Measurements from ENCODE around the gene PEX3. TPM values are rescaled to one million over a fixed set of nuclear protein-coding genes. Genes with fewer than 3 reads are reported as not detected.
"Not testable (repeated sequence)": the region's sequence is repeated elsewhere in the genome, so short reads cannot be mapped to it uniquely, and the experiment has no call there.

PEX3 gene
- total RNA-seq, 5 donors from 2014 or later (not counting 1 experiment from before 2014, with no cell fraction given) = 12.2 to 19.9 (median 16.9) TPM

- Mint-ChIP-seq H3K4me3 (no peak overlapping the region), H3K36me3 (peaks cover 48% of the 10 kb centered on the region), H3K9me3 (peaks cover 0 to 2% (median 0%) of the 10 kb centered on the region in 3 donors), H3K27ac (peak overlapping the region; percentile 8 to 25), H3K27me3 (no peaks in the 10 kb centered on the region), H3K4me1 (peaks cover 0 to 14% (median 10%) of the 10 kb centered on the region in 3 donors)
- peak; percentile 44 to 65 (median 54) for ATAC-seq (replicated peaks in 1 of 4)
- WGBS (ENCODE audit: insufficient coverage) = no CpG with 5 or more reads among the region's 8 CpGs
- peak in 1 of 35 experiments; percentile 13 for DNase-seq
- no peaks in the 10 kb centered on the region for H3K4me1 ChIP-seq (ENCODE audit: control insufficient read depth in 1 of 2, extremely low read depth in 1 of 2, insufficient read depth in 2 of 2, low read length in 2 of 2)
- no peak overlapping the region for H3K4me3 ChIP-seq (ENCODE audit: control insufficient read depth in 1 of 2, extremely low read depth in 1 of 2, low read length in 1 of 2)
- peaks cover 0 to 3% of the 10 kb centered on the region in 2 donors for H3K36me3 ChIP-seq (ENCODE audit: control insufficient read depth in 2 of 2, extremely low read depth in 1 of 2, insufficient read depth in 1 of 2, low read length in 1 of 2)
- no peaks in the 10 kb centered on the region for H3K9me3 ChIP-seq
- ChIA-PET POLR2A (interaction anchor here in 1 of 2 donors (0.6 to 0.9 kb wide), 2 partner anchors 12 to 17 kb away, joined by 3 read pairs; no protein-coding TSS in a partner anchor), CTCF (interaction anchor here (0.6 to 1.1 kb wide), 3 partner anchors 15 to 695 kb away, joined by 4 to 5 read pairs (median 4); no protein-coding TSS in a partner anchor)
- no peak overlapping the region for H3K27ac ChIP-seq (ENCODE audit: low read length)
- no peaks in the 10 kb centered on the region for H3K27me3 ChIP-seq (replicated peaks in 1 of 2; ENCODE audit: control insufficient read depth in 2 of 2, extremely low read depth in 1 of 2, insufficient read depth in 2 of 2, low read length in 1 of 2)
These were observed 8.7 kb upstream of the PEX3 start for GRCh38 chr6:143441680-143442545.

GRCh38 chr6:143443096-143443495 is 7.5 kb upstream of the PEX3 start:
- no peak overlapping the region for H3K4me3 Mint-ChIP-seq
- CTCF ChIA-PET = interaction anchor here in 1 of 2 donors (0.7 kb wide), 1 partner anchor 497 kb away, joined by 6 read pairs; no protein-coding TSS in a partner anchor
- peaks cover 0 to 2% (median 0%) of the 10 kb centered on the region in 3 donors for H3K9me3 Mint-ChIP-seq
- no peak overlapping the region for H3K4me3 ChIP-seq (ENCODE audit: control insufficient read depth in 1 of 2, extremely low read depth in 1 of 2, low read length in 1 of 2)
- ATAC-seq (replicated peaks in 1 of 4) (no peak), DNase-seq (no peak)
- POLR2A ChIA-PET = interaction anchor here in 1 of 2 donors (0.9 kb wide), 1 partner anchor 11 kb away, joined by 3 read pairs; no protein-coding TSS in a partner anchor
- no peaks in the 10 kb centered on the region for H3K4me1 ChIP-seq (ENCODE audit: control insufficient read depth in 1 of 2, extremely low read depth in 1 of 2, insufficient read depth in 2 of 2, low read length in 2 of 2)
- peaks cover 0 to 3% of the 10 kb centered on the region in 2 donors for H3K36me3 ChIP-seq (ENCODE audit: control insufficient read depth in 2 of 2, extremely low read depth in 1 of 2, insufficient read depth in 1 of 2, low read length in 1 of 2)
- no peak overlapping the region for H3K27ac Mint-ChIP-seq
- no peaks in the 10 kb centered on the region for H3K27me3 Mint-ChIP-seq
- H3K27me3 ChIP-seq (replicated peaks in 1 of 2; ENCODE audit: control insufficient read depth in 2 of 2, extremely low read depth in 1 of 2, insufficient read depth in 2 of 2, low read length in 1 of 2) = no peaks in the 10 kb centered on the region
- WGBS (ENCODE audit: insufficient coverage) = no CpG with 5 or more reads among the region's 2 CpGs
- H3K4me1 Mint-ChIP-seq = peaks cover 0 to 19% (median 11%) of the 10 kb centered on the region in 3 donors
- no peak overlapping the region for H3K27ac ChIP-seq (ENCODE audit: low read length)
- no peaks in the 10 kb centered on the region for H3K9me3 ChIP-seq
- H3K36me3 Mint-ChIP-seq = peaks cover 41% of the 10 kb centered on the region

- peaks cover 12% of the 10 kb centered on the region for H3K36me3 Mint-ChIP-seq
- POLR2A ChIA-PET = interaction anchor here in 1 of 2 donors (0.6 to 0.7 kb wide), 3 partner anchors 69 to 643 kb away, joined by 3 to 4 read pairs (median 3); no protein-coding TSS in a partner anchor
- DNase-seq; CTCF ChIA-PET; H3K4me3 ChIP-seq (ENCODE audit: control insufficient read depth in 1 of 2, extremely low read depth in 1 of 2, low read length in 1 of 2); H3K36me3 ChIP-seq (ENCODE audit: control insufficient read depth in 2 of 2, extremely low read depth in 1 of 2, insufficient read depth in 1 of 2, low read length in 1 of 2); H3K9me3 ChIP-seq; H3K27ac ChIP-seq (ENCODE audit: low read length); H3K9me3 Mint-ChIP-seq; H3K4me3 Mint-ChIP-seq; ATAC-seq (replicated peaks in 1 of 4); H3K27ac Mint-ChIP-seq; H3K27me3 ChIP-seq (replicated peaks in 1 of 2; ENCODE audit: control insufficient read depth in 2 of 2, extremely low read depth in 1 of 2, insufficient read depth in 2 of 2, low read length in 1 of 2); H3K27me3 Mint-ChIP-seq: not testable (repeated sequence)
- peaks cover 31 to 40% (median 37%) of the 10 kb centered on the region in 3 donors for H3K4me1 Mint-ChIP-seq
- peaks cover 7 to 12% of the 10 kb centered on the region in 2 experiments for H3K4me1 ChIP-seq (ENCODE audit: control insufficient read depth in 1 of 2, extremely low read depth in 1 of 2, insufficient read depth in 2 of 2, low read length in 2 of 2)
- WGBS (ENCODE audit: insufficient coverage) = no CpG with 5 or more reads among the region's 2 CpGs
These were observed 2.7 kb upstream of the PEX3 start for GRCh38 chr6:143447865-143448264.

DNA sequence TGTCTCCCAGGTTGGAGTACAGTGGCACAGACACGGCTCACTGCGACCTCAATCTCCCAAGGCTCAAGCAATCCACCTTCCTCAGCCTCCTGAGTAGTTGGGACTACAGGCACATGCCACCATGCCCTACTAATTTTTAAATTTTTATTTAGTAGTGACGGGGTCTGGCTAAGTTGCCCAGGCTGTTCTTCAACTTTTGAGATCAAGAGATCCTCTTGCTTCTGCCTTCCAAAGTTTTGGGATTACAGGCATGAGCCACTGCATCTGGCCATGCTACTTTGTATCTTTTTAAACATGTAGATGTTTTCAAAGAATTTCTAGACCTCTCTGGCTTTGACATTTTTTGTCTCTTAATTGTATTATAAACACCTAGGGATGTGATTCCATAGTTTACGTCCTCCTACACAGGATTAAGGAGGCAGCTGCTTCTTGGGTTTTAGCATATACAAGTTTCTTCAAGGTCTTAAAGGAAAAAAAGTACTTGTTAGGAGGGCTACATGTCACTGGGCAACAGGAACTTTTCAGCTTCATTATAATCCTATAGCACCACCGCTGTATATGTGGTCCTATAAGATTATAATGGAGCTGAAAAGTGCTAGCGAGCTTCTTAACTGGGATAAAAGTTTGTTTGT is 1.4 kb upstream of the PEX3 start:
- H3K9me3 Mint-ChIP-seq = no peaks in the 10 kb centered on the region
- no peak for DNase-seq
- ChIA-PET CTCF (interaction anchor here in 1 of 2 donors (0.8 kb wide), 1 partner anchor 23 kb away, joined by 5 read pairs; no protein-coding TSS in a partner anchor), POLR2A (interaction anchor here in 1 of 2 donors (1.2 kb wide), 1 partner anchor 395 kb away, joined by 4 read pairs; no protein-coding TSS in a partner anchor)
- Histone ChIP-seq H3K36me3 (ENCODE audit: control insufficient read depth in 2 of 2, extremely low read depth in 1 of 2, insufficient read depth in 1 of 2, low read length in 1 of 2) (peaks cover 0 to 4% of the 10 kb centered on the region in 2 donors), H3K27ac (ENCODE audit: low read length) (no peak overlapping the region), H3K4me1 (ENCODE audit: control insufficient read depth in 1 of 2, extremely low read depth in 1 of 2, insufficient read depth in 2 of 2, low read length in 2 of 2) (peaks cover 7 to 12% of the 10 kb centered on the region in 2 experiments), H3K4me3 (ENCODE audit: control insufficient read depth in 1 of 2, extremely low read depth in 1 of 2, low read length in 1 of 2) (peak overlapping the region; percentile 90 to 94), H3K9me3 (no peaks in the 10 kb centered on the region), H3K27me3 (replicated peaks in 1 of 2; ENCODE audit: control insufficient read depth in 2 of 2, extremely low read depth in 1 of 2, insufficient read depth in 2 of 2, low read length in 1 of 2) (no peaks in the 10 kb centered on the region)
- 94% methylated on average over 3 of the region's 6 CpGs for WGBS (ENCODE audit: insufficient coverage)
- peaks cover 41 to 45% (median 43%) of the 10 kb centered on the region in 3 donors for H3K4me1 Mint-ChIP-seq
- H3K27ac Mint-ChIP-seq = peak overlapping the region in 1 of 2 donors; percentile 98
- peaks cover 7% of the 10 kb centered on the region for H3K36me3 Mint-ChIP-seq
- no peak for ATAC-seq (replicated peaks in 1 of 4)
- H3K4me3 Mint-ChIP-seq = peak overlapping the region; percentile 96 to 100 (median 99)
- H3K27me3 Mint-ChIP-seq = no peaks in the 10 kb centered on the region

DNA sequence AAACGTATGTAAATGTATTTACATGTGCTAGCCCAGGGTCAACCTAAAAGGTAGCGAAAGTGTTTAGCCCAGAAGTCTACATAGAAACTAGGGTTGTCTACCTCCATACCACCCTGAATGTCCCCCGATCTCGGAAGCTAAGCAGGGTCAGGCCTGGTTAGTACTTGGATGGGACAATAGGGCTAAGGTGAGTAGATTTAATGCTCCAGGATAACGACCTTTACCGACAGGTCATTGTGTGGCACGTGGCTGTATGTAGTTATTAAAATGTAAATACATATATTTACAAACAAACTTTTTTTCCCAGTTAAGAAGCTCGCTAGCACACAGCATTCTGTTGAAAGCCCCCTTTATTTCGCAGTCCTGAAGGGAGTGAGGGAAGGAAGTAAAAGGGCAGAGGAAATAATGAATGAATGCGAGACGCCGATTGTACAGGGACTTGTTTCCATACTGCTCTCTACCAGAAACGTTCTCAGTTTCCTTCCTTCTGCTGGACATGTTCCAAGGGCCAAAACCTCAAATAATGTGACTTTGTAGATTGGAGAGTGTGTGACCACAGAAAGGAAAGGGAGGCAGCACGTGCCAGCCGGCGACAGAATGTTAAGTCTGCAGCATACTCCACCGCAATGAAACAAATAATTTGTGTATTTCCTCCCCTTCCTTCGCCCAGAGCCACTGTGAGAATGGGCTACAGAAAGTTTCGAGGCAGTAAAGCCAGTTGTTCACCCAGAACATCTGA is 722 bp upstream of the PEX3 start:
- Histone ChIP-seq H3K4me3 (ENCODE audit: control insufficient read depth in 1 of 2, extremely low read depth in 1 of 2, low read length in 1 of 2) (peak overlapping the region; percentile 90 to 94), H3K9me3 (no peaks in the 10 kb centered on the region), H3K4me1 (ENCODE audit: control insufficient read depth in 1 of 2, extremely low read depth in 1 of 2, insufficient read depth in 2 of 2, low read length in 2 of 2) (peaks cover 7 to 12% of the 10 kb centered on the region in 2 experiments), H3K27me3 (replicated peaks in 1 of 2; ENCODE audit: control insufficient read depth in 2 of 2, extremely low read depth in 1 of 2, insufficient read depth in 2 of 2, low read length in 1 of 2) (no peaks in the 10 kb centered on the region), H3K27ac (ENCODE audit: low read length) (peak overlapping the region; percentile 55), H3K36me3 (ENCODE audit: control insufficient read depth in 2 of 2, extremely low read depth in 1 of 2, insufficient read depth in 1 of 2, low read length in 1 of 2) (peaks cover 0 to 4% of the 10 kb centered on the region in 2 donors)
- H3K27ac Mint-ChIP-seq = peak overlapping the region; percentile 98
- DNase-seq = peak in 33 of 35 experiments; percentile 7 to 69 (median 39)
- WGBS (ENCODE audit: insufficient coverage) = no CpG with 5 or more reads among the region's 19 CpGs
- ChIA-PET CTCF (interaction anchor here in 1 of 2 donors (0.8 to 1.2 kb wide), 5 partner anchors 22 to 975 kb away, joined by 3 to 5 read pairs (median 5); partner anchors contain the start of gene LTV1), POLR2A (interaction anchor here (0.6 to 1.2 kb wide), 5 partner anchors 16 to 394 kb away, joined by 3 to 4 read pairs (median 3); no protein-coding TSS in a partner anchor)
- no peaks in the 10 kb centered on the region for H3K9me3 Mint-ChIP-seq
- peaks cover 48 to 51% (median 49%) of the 10 kb centered on the region in 3 donors for H3K4me1 Mint-ChIP-seq
- peaks cover 11% of the 10 kb centered on the region for H3K36me3 Mint-ChIP-seq
- peak in 2 of 4 experiments; percentile 8 for ATAC-seq (replicated peaks in 1 of 4)
- H3K27me3 Mint-ChIP-seq = no peaks in the 10 kb centered on the region
- H3K4me3 Mint-ChIP-seq = peak overlapping the region; percentile 96 to 100 (median 99)

All from T-cell (primary cell).